DMS153 treated with DMSO at 0.1 percent for 48 hours (cell line): ENCODE measurements around the gene RAD51D.
"Not testable (repeated sequence)": the region's sequence is repeated elsewhere in the genome, so short reads cannot be mapped to it uniquely, and the experiment has no call there.

ENCODE experiments used
- DNase-seq: peaks from one replicate; lab custom pipeline; 2025; ENCODE audit not compliant: unreplicated experiment; lab: John Stamatoyannopoulos, UW

RAD51D gene

GRCh38 chr17:35095741-35096140, 23.9 kb downstream of the RAD51D start:
- no peak for DNase-seq

GRCh38 chr17:35094902-35095301, 24.8 kb downstream of the RAD51D start:
- DNase-seq = no peak

- not testable (repeated sequence) for DNase-seq
Observed at GRCh38 chr17:35090707-35091106, 29.0 kb downstream of the RAD51D start.

GRCh38 chr17:35089586-35090296, 29.9 kb downstream of the RAD51D start:
- no peak for DNase-seq

- peak; percentile 66 for DNase-seq
Observed at GRCh38 chr17:35088881-35089585, 30.6 kb downstream of the RAD51D start.

GRCh38 chr17:35088356-35088880, 31.2 kb downstream of the RAD51D start:
- no peak for DNase-seq

GRCh38 chr17:35087731-35088355, 31.8 kb downstream of the RAD51D start:
- peak; percentile 16 for DNase-seq

- DNase-seq = no peak
Observed at GRCh38 chr17:35086931-35087573, 32.6 kb downstream of the RAD51D start.

- no peak for DNase-seq
Observed at GRCh38 chr17:35086164-35086563, 33.5 kb downstream of the RAD51D start.

- DNase-seq = no peak
Observed at GRCh38 chr17:35084987-35085386, 34.7 kb downstream of the RAD51D start.

- DNase-seq = no peak
Observed at GRCh38 chr17:35083071-35083470, 36.6 kb downstream of the RAD51D start.

- DNase-seq = peak; percentile 41
Observed at GRCh38 chr17:35082073-35082657, 37.5 kb downstream of the RAD51D start.

- no peak for DNase-seq
Observed at GRCh38 chr17:35081638-35082037, 38.0 kb downstream of the RAD51D start.

- no peak for DNase-seq
Observed at GRCh38 chr17:35080536-35080935, 39.1 kb downstream of the RAD51D start.

- no peak for DNase-seq
Observed at GRCh38 chr17:35079547-35080423, 39.9 kb downstream of the RAD51D start.

GRCh38 chr17:35076874-35077273, 42.8 kb downstream of the RAD51D start:
- no peak for DNase-seq

- DNase-seq = no peak
Observed at GRCh38 chr17:35074711-35075707, 44.7 kb downstream of the RAD51D start.

- no peak for DNase-seq
Observed at GRCh38 chr17:35073991-35074627, 45.6 kb downstream of the RAD51D start.
